Caco-2 (cell line): ENCODE results near the gene TMEM151A. TPM values are rescaled to one million over a fixed set of nuclear protein-coding genes. Genes with fewer than 3 reads are reported as not detected.

Experiments
- BruUV-seq: library from RNA; stranded (reverse); fragments of 400-500 nt; replicated peaks from 2 replicates; lab custom pipeline; 2021; lab: Mats Ljungman, UMichigan
- CTCF ChIA-PET: fragments of 300-600 bp; sonication (Branson Sonifier 250); formaldehyde crosslinking; loops from one replicate; lab custom pipeline; 2022; ENCODE audit warnings: antibody characterized with exemption; lab: Charles Lee
- POLR2A ChIA-PET: fragments of 300-600 bp; sonication (Branson Sonifier 250); formaldehyde crosslinking; loops from one replicate; lab custom pipeline; 2022; ENCODE audit warnings: antibody characterized with exemption; lab: Charles Lee
- DNase-seq, 2 experiments: peaks; one replicate each; pipeline versions ENCODE4 v3.0.0 to v3.0.0-alpha.2; 2020 to 2022
- H3K27me3 ChIP-seq: replicated peaks from 2 replicates; pipeline ENCODE4 v1.6.0; 2011; ENCODE audit warnings: low read length; ENCODE audit not compliant: control insufficient read depth, insufficient read depth
- H3K36me3 ChIP-seq: 2 replicates; pipeline ENCODE4 v1.5.1; 2011; ENCODE audit warnings: low read length; ENCODE audit not compliant: control insufficient read depth, insufficient read depth
- H3K4me1 ChIP-seq: fragments of 250-450 bp; sonication (Bioruptor Pico); 2 replicates; pipeline ENCODE4 v1.5.1; 2020; ENCODE audit warnings: mild to moderate bottlenecking
- H3K4me3 ChIP-seq: 2 replicates; pipeline ENCODE4 v1.5.1; 2011; ENCODE audit warnings: low read depth, mild to moderate bottlenecking, control low read depth, low read length
- H3K9me3 ChIP-seq: fragments of 250-450 bp; sonication (Bioruptor Pico); 2 replicates; pipeline ENCODE4 v1.5.1; 2020; ENCODE audit warnings: mild to moderate bottlenecking, moderate library complexity
- H3K27ac Mint-ChIP-seq: one replicate; pipeline ENCODE4 v1.8.0; 2022; ENCODE audit warnings: mixed read lengths; ENCODE audit not compliant: unreplicated experiment
- H3K27me3 Mint-ChIP-seq: one replicate; pipeline ENCODE4 v1.8.0; 2022; ENCODE audit warnings: mixed read lengths; ENCODE audit not compliant: insufficient read depth, unreplicated experiment
- H3K36me3 Mint-ChIP-seq: one replicate; pipeline ENCODE4 v1.8.0; 2022; ENCODE audit warnings: mild to moderate bottlenecking, mixed read lengths; ENCODE audit not compliant: insufficient read depth, unreplicated experiment
- H3K4me1 Mint-ChIP-seq: one replicate; pipeline ENCODE4 v1.8.0; 2022; ENCODE audit warnings: low read depth, mixed read lengths; ENCODE audit not compliant: unreplicated experiment
- H3K4me3 Mint-ChIP-seq: one replicate; pipeline ENCODE4 v1.8.0; 2022; ENCODE audit warnings: mild to moderate bottlenecking, moderate library complexity, mixed read lengths; ENCODE audit not compliant: unreplicated experiment
- H3K9me3 Mint-ChIP-seq: one replicate; pipeline ENCODE4 v1.8.0; 2022; ENCODE audit warnings: mixed read lengths; ENCODE audit not compliant: unreplicated experiment
- intact Hi-C: fragments of 100-400 bp; cut with micrococcal nuclease; formaldehyde crosslinking; loops from one replicate; pipeline ENCODE4 v1.10.0; 2022; ENCODE audit not compliant: unreplicated experiment
- total RNA-seq: library from RNA; stranded (reverse); gene quantifications from 2 replicates; pipeline ENCODE4 v1.2.3, GENCODE V29; 2022
- TF ChIP-seq, protein P1 (sequence below), 2 experiments: fragments of 200-600 bp in 1 of 2; IDR thresholded peaks; 1 replicate in 1 of 2; 2 replicates in 1 of 2; pipeline versions ENCODE4 v1.5.1 to v1.8.0; 2011 to 2022; ENCODE audit warnings: antibody characterized with exemption in 1 of 2, control low read depth in 1 of 2, inconsistent platforms in 1 of 2, low read depth in 1 of 2, low read length in 1 of 2, mild to moderate bottlenecking in 1 of 2, moderate library complexity in 1 of 2; ENCODE audit not compliant: insufficient read depth in 1 of 2, severe bottlenecking in 1 of 2, unreplicated experiment in 1 of 2

The TMEM151A gene
- total RNA-seq, 1 experiment from 2014 or later, result 0.68 TPM

DNA sequence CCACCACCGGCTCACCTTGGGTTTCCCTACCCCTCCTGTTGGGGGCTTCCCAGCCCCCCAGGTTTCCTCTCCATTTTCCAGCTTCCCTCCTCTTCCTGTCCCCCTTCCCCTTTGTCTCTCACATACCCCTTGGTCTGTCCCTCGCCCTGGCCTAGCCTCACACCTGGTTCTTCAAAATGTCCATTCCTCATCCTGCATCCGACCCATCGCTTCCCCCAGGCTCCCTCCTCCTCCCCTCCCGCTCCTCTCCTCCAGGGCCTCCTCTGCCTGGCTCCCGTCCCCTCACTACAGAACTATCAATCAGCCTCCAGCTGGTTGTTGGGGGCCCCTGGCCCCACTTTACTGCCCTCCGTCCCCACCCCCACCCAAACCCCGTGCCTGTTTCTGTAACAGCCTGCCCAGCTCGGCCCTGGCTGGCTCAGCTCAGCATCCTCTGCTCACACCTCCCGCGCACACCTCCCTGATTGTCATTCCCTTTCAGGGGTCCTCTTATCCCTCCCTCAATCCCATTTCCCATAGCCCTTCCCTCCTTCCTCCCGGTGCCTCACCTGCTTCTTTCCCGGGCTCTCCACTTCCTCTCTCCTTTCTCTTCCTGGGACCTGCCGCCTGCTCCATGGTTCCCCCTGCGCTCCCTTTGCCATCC is 12.5 kb upstream of the TMEM151A start:
- peaks cover 11% of the 10 kb centered on the region for H3K4me1 ChIP-seq
- no TSS peak for BruUV-seq
- H3K4me3 ChIP-seq, result no peak overlapping the region
- H3K9me3 Mint-ChIP-seq, result no peaks in the 10 kb centered on the region
- H3K4me1 Mint-ChIP-seq, result peaks cover 26% of the 10 kb centered on the region
- TF ChIP-seq, protein P1, sequence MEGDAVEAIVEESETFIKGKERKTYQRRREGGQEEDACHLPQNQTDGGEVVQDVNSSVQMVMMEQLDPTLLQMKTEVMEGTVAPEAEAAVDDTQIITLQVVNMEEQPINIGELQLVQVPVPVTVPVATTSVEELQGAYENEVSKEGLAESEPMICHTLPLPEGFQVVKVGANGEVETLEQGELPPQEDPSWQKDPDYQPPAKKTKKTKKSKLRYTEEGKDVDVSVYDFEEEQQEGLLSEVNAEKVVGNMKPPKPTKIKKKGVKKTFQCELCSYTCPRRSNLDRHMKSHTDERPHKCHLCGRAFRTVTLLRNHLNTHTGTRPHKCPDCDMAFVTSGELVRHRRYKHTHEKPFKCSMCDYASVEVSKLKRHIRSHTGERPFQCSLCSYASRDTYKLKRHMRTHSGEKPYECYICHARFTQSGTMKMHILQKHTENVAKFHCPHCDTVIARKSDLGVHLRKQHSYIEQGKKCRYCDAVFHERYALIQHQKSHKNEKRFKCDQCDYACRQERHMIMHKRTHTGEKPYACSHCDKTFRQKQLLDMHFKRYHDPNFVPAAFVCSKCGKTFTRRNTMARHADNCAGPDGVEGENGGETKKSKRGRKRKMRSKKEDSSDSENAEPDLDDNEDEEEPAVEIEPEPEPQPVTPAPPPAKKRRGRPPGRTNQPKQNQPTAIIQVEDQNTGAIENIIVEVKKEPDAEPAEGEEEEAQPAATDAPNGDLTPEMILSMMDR (IDR thresholded peaks at IDR 0.05; ENCODE audit: insufficient read depth in 1 of 2, low read depth in 1 of 2, low read length in 1 of 2, severe bottlenecking in 1 of 2, unreplicated experiment in 1 of 2), result no peak
- H3K36me3 ChIP-seq, result peaks cover 3% of the 10 kb centered on the region
- no peaks in the 10 kb centered on the region for H3K27me3 ChIP-seq
- H3K9me3 ChIP-seq, result no peaks in the 10 kb centered on the region
- ChIA-PET POLR2A (interaction anchor here (1.0 kb wide), 1 partner anchor 10 kb away, joined by 13 read pairs; the partner anchor contains the start of gene YIF1A), CTCF (no interaction called here)
- DNase-seq, result no peak
- H3K4me3 Mint-ChIP-seq, result peak overlapping the region; percentile 73
- peaks cover 59% of the 10 kb centered on the region for H3K36me3 Mint-ChIP-seq
- peak overlapping the region; percentile 43 for H3K27ac Mint-ChIP-seq
- H3K27me3 Mint-ChIP-seq, result no peaks in the 10 kb centered on the region
- intact Hi-C loops, result no loop called here

- CTCF ChIA-PET, result interaction anchor here (0.6 to 2.6 kb wide), 3 partner anchors 32 to 1152 kb away, joined by 3 to 13 read pairs (median 3); partner anchors contain the start of gene RIN1
- Mint-ChIP-seq H3K36me3 (peaks cover 55% of the 10 kb centered on the region), H3K27me3 (no peaks in the 10 kb centered on the region), H3K9me3 (no peaks in the 10 kb centered on the region), H3K27ac (peak overlapping the region; percentile 26), H3K4me3 (no peak overlapping the region), H3K4me1 (peaks cover 26% of the 10 kb centered on the region)
- Histone ChIP-seq H3K36me3 (peaks cover 2% of the 10 kb centered on the region; the same call in 1 of the 2 replicates), H3K27me3 (no peaks in the 10 kb centered on the region), H3K4me1 (peaks cover 11% of the 10 kb centered on the region), H3K4me3 (no peak overlapping the region), H3K9me3 (no peaks in the 10 kb centered on the region)
- POLR2A ChIA-PET, result no interaction called here
- TF ChIP-seq, protein P1 (IDR thresholded peaks at IDR 0.05; ENCODE audit: insufficient read depth in 1 of 2, low read depth in 1 of 2, low read length in 1 of 2, severe bottlenecking in 1 of 2, unreplicated experiment in 1 of 2), result no peak
- BruUV-seq, result no TSS peak
- no peak for DNase-seq
- intact Hi-C loops, result no loop called here
Measured at GRCh38 chr11:66280428-66280827, 11.3 kb upstream of the TMEM151A start.

GRCh38 chr11:66281001-66281400 is 10.7 kb upstream of the TMEM151A start:
- Histone ChIP-seq H3K4me3 (no peak overlapping the region), H3K36me3 (peaks cover 2% of the 10 kb centered on the region; the same call in 1 of the 2 replicates), H3K27me3 (no peaks in the 10 kb centered on the region), H3K4me1 (peaks cover 11% of the 10 kb centered on the region), H3K9me3 (no peaks in the 10 kb centered on the region)
- ChIA-PET POLR2A (no interaction called here), CTCF (interaction anchor here (0.6 to 2.6 kb wide), 3 partner anchors 31 to 1153 kb away, joined by 3 to 13 read pairs (median 4); partner anchors contain the start of gene RIN1)
- TF ChIP-seq, protein P1 (IDR thresholded peaks at IDR 0.05; ENCODE audit: insufficient read depth in 1 of 2, low read depth in 1 of 2, low read length in 1 of 2, severe bottlenecking in 1 of 2, unreplicated experiment in 1 of 2), result no peak
- H3K4me3 Mint-ChIP-seq, result no peak overlapping the region
- no TSS peak for BruUV-seq
- intact Hi-C loops, result no loop called here
- peak overlapping the region; percentile 26 for H3K27ac Mint-ChIP-seq
- H3K36me3 Mint-ChIP-seq, result peaks cover 49% of the 10 kb centered on the region
- DNase-seq, result no peak
- peaks cover 26% of the 10 kb centered on the region for H3K4me1 Mint-ChIP-seq
- no peaks in the 10 kb centered on the region for H3K27me3 Mint-ChIP-seq
- H3K9me3 Mint-ChIP-seq, result no peaks in the 10 kb centered on the region
